HG03439 (cell line): ENCODE results near the gene ISM1.
"Not testable (repeated sequence)": the region's sequence is repeated elsewhere in the genome, so short reads cannot be mapped to it uniquely, and the experiment has no call there.

Experiments
- ATAC-seq: cut with Tn5 transposase; IDR thresholded peaks from one replicate; pipeline ENCODE4 v1.9.1; 2021; ENCODE audit warnings: mild to moderate bottlenecking, moderate library complexity; ENCODE audit not compliant: unreplicated experiment

The ISM1 gene

DNA sequence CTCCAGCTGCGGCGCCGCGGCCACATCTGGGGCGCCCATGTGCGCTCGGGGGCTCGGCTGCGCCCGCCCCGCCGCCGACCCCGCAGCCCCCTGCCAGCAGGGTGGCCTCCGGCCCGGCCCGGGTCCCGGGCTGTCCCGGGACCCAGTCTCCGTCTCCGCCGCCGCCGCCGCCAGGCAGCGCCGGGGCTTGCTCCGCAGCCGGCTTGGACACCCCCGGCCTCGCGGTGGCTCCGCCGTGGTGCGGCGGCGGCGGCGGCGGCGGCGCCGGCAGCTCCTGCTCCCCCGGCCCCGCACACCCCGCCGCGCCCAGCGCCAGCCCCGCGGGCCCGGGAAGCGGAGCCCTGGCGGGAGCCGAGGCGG, 219 bp downstream of the ISM1 start:
- no peak for ATAC-seq

DNA sequence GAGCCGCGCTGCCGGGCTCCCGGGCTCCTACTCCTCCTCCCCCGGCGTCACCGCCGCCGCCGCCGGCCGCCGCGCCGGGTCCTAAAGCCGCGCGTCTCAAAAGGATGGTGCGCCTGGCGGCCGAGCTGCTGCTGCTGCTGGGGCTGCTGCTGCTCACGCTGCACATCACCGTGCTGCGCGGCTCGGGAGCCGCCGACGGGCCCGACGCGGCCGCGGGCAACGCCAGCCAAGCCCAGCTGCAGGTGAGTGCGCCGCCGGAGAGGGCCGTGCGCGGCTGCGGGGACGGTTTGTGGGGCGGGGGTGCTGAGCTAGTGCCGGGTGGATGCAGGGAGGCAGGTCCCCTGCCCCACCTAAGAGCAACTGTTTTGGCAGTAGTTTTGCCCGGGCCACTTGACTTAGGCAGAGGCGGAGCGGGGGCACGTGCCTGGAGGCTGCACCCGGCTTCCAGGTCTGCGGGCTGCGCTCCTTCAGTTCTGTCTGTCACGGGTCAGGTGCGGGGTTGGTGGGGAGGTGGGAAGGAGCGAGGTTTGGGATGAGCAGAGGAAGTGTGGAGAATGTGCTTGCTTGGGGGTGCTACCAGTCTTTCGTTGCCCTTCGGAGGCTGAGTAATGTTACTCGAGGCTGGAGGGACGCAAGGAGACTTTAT, 722 bp downstream of the ISM1 start:
- no peak for ATAC-seq

DNA sequence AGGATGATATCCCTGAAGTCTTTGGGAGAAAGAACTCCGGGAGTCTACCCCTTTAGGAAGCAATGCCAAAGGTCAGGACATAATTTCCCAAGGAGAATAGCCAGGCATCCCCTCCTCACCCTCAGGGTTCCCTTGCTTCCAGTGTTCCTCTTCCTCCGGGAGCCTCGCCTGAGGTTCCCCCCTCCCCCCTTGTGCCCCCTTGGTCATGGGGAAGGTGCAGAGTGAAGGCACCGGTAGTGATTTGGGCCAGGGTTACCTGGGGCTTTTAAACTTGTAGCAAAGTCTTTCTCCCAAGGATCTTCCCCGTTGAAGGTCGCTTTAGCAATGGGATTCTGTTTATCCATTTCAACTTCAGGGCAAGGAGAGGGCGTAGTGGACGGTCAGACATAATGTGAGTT, 1.2 kb downstream of the ISM1 start:
- ATAC-seq = no peak

DNA sequence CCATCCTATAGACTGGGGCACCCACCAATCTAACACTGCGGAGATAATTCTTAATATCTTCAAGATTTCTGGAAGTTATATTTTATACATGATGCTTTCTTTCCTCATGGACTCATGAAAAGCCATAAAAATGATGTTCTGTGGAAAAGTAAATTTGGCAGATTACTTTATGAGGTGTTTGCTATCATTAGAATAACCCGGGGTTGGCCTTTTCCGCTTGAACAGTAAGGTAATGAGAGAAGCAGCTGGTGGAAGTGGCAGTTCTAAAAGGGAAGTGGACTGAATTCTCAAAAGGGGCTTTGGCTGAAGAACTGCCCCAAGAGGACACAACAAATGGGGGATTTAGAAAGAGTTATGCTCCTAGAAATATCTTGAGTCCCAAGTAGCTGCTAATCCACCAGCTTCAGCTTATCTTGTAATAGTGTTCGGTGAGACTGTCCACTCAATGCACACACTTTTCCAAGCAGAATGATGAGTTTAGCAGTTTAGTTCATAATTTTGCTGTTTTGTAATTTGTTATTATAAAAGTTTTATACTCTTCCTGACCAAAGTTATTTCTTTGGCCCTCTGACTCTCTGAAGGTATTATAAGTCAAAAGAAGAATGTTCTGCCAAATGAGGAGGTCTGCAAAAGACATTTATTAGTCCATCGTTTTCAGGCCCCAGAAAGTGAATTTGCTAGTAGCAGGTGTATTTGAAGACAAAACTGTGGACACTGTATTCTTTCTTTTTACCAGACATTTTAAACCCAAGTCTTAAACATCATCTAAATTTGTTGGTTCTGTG, 2.9 kb downstream of the ISM1 start:
- no peak for ATAC-seq

DNA sequence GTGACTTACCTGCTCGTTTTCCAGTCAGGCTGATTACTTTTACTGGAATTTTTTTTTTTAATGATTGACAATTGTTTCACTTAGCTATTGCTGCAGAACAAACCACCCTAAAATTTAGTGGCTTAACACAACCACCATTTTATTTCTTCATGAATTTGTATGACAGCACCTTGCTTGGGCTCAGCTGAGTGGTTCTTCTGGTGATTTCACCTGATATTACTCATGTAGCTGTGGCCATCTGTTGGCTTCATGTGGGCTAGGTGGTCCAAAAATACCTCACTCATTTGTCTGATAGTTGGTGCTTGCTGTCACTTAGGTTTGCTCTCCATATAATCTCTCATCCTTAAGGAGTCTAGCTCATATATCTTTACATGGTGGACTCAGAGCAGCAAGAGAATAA, 5.3 kb downstream of the ISM1 start:
- no peak for ATAC-seq

DNA sequence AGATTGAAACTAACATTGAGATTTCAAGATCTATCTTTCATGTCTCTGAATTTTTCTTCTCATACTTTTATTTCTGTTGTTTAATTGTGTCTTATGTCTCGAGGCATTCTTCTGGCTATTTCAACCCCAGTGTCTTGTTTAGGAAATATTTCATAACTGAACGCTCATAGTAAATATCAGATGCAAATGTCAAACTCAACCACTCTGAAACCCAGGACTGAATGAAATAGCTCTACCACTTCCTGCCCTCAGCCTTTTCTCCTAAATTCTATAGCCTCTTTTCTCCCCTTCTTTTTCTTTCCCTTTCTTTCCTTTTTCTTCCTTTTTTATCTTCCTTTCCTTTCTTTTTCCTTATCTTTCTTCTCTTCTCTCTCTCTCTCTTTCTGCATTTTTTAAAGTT, 7.7 kb downstream of the ISM1 start:
- ATAC-seq = no peak

DNA sequence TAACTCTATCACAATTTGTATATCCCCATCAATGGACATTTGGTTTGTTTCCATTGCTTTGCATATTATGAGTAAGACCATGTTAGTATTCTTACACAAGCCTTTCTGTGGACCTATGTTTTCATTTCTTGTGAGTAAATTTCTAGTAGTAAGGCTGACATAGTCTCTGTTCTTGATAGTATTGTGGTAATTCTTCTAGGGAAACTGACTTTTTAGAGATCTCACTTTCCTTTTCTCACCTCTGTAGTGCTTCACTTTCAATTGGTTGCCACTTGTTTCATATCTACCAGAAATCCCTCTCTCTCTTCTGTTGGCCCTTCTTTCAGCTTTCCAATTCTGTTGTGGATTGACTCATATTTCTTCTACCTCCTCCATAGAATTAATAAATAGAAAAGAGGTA, 8.5 kb downstream of the ISM1 start:
- no peak for ATAC-seq

DNA sequence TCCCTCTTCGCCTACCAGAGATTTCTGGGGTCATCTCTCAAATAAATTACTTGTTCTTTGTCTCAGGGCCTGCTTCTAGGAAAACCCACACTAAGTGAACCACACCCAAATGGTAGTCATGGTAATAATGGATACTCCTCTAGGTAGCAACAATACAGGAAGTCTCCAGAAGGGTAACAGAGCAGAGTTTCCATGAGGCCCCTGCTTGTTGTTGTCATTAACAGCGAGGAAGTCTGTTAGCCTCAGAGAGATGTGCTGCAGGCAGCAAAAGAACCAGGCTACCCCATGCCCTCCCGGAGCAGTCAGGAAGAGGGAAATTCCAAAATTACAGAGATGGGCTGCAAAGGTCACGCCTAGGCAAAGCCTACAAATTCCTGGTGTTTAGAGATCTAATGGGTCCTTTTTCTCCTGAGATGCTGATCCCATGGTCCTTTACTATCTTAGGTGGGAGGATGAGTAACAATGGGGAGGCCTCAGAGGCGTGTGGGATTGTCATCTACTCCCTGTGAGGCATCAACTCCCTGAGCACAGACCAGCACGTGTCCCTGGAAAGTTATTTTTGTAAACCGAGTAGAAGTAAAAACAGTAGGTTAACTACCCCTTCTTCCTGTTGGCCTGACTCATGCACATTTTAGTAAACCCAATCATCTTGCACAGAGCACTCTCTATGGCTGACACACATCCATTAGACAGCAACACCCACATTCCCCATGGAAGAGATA, 10.1 kb downstream of the ISM1 start:
- ATAC-seq = no peak

DNA sequence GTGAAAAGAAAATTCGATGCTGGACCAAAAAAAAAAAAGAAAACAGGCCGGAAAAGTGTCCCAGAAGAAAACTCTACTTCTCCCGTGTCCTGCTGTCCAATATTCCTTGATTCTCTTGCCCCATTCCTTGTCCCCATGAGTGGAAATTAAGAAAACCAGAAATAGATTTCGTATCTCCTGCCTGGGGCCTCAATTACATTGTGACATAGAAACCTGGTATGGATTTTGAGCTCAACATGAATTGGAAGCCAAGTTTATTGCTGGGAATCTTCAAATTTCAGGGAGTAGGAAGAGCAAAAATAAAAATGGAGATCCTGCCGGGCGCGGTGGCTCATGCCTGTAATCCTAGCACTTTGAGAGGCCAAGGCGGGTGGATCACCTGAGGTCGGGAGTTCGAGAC, 11.9 kb downstream of the ISM1 start:
- ATAC-seq = no peak

DNA sequence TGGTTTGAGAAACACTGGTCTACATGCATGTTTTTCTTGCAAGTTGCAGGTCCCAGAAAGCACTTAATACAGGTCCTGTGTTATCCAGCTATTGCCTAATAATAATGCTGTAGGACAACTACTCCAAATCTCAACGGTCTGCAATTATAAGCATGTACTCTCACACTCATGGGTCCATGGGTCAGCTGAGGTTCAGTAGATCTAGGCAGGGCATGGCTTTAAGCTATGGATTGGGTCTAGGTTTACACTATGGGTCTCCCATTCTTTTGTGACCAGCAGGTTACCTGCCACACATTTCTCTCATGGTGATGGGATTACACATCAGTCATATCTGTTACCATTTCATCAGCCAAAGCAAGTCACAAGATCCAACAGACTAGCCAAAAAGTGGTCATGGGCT, 13.9 kb downstream of the ISM1 start:
- no peak for ATAC-seq

DNA sequence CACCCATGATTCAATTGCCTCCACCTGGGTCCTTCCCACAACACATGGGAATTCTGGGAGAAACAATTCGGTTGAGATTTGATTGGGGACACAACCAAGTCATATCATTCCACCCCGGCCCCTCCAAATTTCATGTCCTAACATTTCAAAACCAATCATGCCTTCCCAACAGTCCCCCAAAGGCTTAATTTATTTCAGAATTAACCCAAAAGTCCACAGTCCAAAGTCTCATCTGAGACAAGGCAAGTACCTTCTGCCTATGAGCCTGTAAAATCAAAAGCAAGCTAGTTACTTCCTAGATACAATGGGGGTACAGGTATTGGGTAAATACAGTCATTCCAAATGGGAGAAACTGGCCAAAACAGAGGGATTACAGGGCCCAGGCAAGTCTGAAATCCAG, 15.3 kb downstream of the ISM1 start:
- not testable (repeated sequence) for ATAC-seq

DNA sequence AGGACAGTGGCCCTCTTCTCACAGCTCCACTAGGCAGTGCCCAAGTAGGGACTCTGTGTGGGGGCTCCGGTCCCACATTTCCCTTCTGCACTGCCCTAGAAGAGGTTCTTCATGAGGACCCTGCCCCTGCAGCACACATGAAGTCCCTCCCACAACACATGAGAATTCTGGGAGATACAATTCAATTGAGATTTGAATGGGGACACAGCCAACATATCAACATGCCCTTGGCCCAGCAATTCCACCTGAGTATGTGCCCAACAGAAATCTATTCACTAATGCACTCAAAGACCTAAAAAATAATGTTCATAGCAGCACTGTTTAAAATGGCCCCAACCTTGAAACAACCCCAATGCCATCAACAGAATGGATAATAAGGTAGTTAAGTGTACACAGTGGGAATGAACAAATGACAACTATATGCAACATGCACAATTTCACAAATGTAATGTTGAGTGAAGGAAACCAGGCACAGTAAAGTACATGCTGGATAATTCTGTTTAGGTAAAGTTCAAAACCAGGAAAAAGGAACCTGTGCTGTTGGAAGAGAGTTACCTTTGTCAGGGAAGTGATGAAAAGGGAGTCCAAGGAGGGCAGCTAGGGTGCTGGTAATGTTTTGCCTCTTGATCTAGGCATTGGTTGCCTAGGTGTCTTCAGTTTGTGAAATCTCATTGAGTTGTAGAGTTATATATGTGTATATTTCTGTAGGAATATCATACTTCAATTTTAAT, 16.1 kb downstream of the ISM1 start:
- no peak for ATAC-seq

DNA sequence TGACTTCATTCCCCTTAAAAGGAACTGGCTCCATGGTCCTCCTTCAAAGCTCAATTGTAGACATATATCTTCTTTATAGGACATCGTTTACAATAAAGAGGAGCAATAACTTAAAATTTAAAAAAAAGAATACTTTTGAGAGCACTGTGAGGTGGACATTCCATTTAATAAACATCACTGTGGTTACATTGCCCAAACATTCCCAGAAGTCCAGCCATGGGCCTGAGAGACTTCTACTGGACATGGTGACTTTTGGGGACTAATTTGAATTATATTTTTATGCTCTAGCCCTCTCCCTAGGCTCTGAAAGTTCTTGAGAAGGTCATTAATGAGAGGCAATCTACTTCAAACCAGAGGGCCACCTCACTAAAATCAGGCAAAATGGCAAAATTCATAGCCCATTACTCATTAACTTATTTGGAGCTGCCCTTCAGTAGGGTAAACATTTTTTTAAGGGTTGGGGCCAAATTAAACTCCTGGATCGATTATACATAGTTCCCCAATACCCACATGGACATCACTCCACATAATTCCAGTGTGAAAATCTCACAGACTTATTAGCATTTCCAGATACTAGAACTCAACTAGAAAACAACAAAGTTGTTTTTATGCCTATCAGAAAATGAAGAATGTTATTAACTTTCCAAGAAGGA, 17.1 kb downstream of the ISM1 start:
- no peak for ATAC-seq

DNA sequence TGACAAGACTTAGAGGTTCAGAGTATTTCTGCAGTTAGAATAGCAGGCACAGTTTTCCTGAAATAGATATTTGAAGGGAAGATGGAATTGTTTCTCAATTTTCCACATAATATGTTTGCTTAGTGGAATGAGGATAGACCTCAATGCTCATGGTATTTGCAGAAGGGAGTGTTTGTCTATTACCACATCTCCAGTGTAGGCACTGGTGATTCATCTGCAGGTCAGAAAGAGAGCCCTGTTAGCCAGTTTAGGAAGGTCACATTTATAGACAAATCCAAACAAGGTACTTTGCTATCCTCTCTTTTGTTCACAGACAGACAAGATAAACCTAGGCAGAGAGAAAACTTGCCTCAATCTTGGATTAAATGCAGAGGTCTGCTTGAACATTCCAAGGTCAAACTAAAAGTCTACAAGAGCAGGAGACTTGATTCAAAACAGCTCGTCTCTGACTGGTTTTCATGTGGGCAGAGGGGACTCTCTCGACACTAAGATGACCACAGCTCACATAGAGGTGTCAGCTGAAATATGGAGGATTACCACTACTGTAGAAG, 22.8 kb downstream of the ISM1 start:
- ATAC-seq = no peak

DNA sequence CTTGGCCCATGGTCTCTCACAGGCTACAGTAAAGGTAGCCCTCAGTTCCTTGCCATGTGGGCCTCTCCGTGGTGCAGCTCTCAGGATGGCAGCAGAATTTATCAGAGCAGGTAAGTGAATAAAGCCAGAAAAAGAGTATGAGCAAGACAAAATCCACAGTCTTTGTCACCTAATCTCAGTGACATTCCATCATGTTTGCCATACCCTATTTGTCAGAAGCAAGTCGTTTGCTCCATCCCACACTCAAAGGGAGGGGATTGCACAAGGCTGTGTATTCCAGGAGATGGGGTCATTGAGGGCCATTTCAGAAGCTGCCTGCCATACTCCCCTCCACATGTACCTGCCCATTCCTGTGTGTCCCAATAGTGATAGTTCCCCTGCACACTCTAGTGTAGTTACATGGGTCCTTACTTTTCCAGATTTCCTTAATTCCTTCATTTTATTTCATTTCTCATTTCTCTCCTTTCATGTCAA, 24.2 kb downstream of the ISM1 start:
- ATAC-seq = no peak

DNA sequence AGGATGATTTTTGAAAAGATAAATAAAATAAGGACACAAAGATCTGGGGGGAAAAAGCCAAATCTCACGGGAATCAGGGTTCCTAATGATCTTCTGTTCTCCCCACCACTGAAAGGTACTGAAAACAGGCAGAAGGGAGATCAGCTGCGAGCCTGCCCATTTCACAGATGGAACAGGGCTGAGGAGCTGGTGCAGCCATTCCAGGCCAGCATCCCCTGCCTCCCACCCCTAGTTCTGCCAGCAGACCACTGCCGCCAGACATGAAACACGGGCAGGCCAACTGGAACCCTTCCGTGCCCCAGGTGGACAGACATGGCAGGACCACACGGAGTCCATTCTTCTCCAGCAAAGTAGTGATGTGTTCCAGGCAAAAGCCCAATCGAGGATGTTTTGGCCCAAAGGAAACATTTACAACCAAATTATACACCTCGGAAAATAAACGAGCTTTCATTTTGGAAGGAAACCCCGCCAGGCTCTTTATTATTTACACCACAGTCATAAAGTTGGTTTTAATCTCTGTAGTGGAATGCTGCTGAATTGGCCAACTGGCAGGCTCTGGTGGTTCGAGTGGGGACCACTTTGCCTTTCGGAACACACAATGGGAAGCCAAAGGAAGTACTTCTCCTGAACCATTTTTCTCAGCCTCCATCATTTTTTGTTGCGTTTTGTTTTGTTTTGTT, 28.2 kb downstream of the ISM1 start:
- no peak for ATAC-seq

DNA sequence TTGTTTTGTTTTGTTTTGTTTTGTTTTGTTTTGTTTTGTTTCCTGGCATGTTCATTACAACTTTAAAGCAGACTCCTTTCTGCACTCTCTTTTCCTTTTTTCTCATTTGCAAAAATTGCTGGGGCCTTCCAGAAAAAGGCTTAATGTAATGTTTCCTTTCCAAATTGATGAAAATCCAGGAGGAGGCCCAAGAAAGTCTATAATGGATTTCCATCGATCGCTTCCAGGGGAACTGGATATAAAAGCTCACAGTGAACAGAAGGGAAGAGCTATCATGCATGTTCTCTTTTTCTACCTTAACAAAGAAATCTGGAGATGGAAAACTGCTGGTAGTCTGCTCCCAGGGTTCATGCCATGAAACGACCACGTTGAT, 28.7 kb downstream of the ISM1 start:
- ATAC-seq = no peak

DNA sequence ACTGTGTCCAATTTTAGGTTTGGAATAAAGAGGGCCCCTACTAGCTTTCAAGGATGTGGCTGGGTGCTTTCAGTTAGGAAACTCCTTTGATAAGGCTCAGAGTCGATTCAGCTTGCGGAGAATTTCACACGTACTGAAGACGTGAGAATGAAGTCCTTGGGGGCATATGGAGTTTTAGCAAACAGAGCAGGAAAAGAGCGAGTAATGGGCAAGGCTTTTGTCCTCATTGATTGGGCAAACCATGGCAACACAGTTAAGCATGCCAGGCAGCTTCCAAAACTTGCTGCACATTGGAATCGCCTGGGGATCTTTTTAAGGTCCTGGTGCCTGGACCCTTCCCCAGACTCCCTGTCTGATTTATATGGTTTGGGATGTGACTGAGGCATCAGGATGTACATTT, 29.2 kb downstream of the ISM1 start:
- ATAC-seq = no peak

DNA sequence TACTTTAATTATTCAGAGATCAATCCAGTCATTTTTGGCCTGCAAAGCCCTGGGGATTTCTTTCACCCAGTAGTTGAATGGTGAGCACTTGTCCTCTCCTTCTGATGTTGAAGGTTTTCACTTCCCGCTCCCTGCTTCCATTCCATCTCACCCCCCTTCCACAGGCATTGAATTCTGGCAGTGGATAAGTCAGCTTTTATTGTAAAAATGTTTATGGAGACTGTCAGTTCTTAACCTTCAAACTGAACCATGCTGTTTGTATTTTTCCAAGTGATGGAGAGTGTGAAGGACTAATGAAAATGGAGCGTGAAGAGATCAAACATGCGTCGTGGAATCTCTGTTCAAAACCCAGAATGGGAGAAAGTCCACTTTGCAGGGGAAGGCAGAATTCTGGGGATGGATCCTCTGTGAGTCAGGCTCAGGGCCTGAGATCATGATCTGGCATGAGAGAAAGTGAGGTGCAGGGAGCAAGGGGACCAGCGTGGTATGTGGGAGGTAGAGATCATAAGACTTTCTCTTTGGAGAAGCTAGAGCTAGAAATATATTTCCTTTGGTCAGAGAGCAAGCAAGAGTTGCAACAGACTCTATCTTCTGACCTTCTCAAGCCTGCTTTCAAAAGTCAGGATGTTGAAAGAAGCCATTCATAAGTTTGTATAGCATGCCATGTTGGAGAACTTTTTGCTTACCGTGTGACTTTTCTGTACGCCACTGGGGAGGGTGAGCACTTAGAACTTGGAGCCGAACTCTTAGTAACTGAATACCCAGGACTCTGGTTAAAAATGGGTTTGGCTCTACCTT, 30.2 kb downstream of the ISM1 start:
- no peak for ATAC-seq
